HG02885 (cell line): ENCODE results near the gene DGKI.

ENCODE experiments used
- ATAC-seq: cut with Tn5 transposase; IDR thresholded peaks from one replicate; pipeline ENCODE4 v1.9.1; 2021; ENCODE audit warnings: mild to moderate bottlenecking; ENCODE audit not compliant: unreplicated experiment, poor library complexity

Gene DGKI

GRCh38 chr7:137873524-137873923 is 26.8 kb upstream of the DGKI start:
- ATAC-seq: no peak

GRCh38 chr7:137871170-137871915 is 24.6 kb upstream of the DGKI start:
- no peak for ATAC-seq

GRCh38 chr7:137870684-137871083 is 23.9 kb upstream of the DGKI start:
- ATAC-seq: no peak

- ATAC-seq: no peak
Measured at GRCh38 chr7:137870078-137870477, 23.3 kb upstream of the DGKI start.

- no peak for ATAC-seq
Measured at GRCh38 chr7:137869260-137869659, 22.5 kb upstream of the DGKI start.

GRCh38 chr7:137867289-137867688 is 20.5 kb upstream of the DGKI start:
- ATAC-seq: no peak

DNA sequence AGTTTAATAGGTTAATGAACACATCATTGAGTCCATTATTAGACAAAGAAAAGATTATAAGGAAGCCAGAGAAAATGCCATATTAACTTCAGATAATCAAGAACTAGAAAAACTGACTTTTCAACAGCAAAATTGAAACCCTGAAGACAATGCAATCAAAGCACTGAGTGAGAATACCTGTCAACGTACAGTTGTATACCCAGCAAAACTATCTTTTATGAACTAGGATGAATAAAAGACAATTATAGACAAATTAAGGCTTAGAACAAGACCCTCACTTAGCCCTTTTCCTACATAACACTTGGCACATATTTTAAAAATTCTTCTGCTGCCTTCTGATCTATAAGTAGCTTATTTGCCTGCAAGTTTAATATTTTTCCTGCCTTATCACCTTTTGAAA is 19.0 kb upstream of the DGKI start:
- ATAC-seq: no peak

- no peak for ATAC-seq
Measured at GRCh38 chr7:137862964-137863363, 16.2 kb upstream of the DGKI start.

DNA sequence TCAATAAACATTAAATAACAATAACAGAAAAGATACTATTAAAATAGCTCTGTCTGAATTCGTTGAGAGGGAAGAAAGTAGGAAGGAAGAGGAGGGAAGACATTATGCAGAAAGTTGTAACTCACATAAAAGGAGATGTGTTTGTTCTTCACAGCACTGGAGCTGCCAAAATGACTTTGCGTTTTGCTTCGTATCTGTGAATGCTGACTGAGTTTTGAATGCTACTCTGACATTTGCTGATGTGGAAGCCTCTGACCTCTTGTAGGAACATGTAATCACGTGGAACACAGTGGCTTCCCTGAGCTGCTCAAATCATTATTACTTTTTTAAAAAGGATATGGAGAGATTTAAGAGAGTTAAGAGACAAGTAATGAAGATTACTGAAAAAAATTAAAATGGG is 15.6 kb upstream of the DGKI start:
- ATAC-seq: no peak

GRCh38 chr7:137860542-137860941 is 13.8 kb upstream of the DGKI start:
- no peak for ATAC-seq

GRCh38 chr7:137853053-137853452 is 6.3 kb upstream of the DGKI start:
- ATAC-seq: no peak

DNA sequence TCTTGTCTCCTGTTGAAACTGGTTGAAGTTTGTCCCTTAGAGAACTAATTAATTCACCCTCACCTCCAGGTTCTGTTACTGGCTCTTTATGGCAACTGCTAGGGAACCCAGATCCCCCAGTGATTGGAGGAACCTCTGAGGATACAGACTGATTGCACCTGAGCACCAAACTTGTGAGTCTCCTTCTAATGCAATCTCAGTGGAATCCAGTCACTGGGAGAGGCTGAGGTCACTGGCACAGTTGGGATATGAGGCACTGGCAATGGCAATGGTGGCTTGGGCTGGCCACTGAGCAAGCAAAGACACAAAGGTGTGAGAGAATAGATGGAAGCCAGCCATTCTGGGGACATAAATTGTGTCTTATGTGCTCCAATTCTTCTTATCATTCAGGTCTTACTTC is 5.3 kb upstream of the DGKI start:
- ATAC-seq: no peak

- ATAC-seq: no peak
Measured at GRCh38 chr7:137850972-137851945, 4.5 kb upstream of the DGKI start.

- ATAC-seq: no peak
Measured at GRCh38 chr7:137850571-137850970, 3.8 kb upstream of the DGKI start.

DNA sequence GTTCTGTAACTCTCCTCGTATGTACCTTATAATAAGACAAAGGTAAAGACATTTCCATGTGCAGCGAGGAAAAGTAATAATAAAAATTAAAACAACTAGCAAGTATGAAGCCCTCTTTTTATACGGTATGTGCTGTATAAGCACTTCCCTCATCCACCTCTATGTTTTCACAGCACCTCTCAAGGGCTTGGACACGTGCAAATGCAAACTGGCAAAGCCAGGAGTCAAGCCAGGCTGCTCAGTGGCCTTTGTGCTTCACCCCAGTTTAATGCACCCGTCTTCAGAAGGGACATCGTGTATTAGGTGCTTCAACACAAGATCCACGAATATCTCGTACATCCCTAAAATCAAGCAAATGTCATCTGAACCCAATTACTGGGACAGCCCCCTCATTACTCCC is 1.3 kb upstream of the DGKI start:
- no peak for ATAC-seq

- ATAC-seq: no peak
Measured at GRCh38 chr7:137847568-137848050, 835 bp upstream of the DGKI start.

DNA sequence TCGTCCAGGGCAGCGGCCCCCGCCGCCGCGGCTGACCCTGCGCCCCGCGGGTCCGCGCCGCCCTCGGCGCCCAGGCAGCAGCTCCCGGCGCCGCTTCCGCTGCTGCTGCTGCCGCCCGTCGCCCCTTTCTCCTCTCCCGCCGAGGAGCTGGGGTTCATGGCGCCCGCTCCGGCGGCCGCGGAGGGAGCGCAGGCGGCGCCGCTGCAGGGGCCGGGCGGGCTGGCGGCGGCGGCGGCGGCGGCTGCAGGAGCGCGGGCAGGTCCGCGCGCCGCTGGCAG is 286 bp downstream of the DGKI start:
- ATAC-seq: peak; percentile 46

DNA sequence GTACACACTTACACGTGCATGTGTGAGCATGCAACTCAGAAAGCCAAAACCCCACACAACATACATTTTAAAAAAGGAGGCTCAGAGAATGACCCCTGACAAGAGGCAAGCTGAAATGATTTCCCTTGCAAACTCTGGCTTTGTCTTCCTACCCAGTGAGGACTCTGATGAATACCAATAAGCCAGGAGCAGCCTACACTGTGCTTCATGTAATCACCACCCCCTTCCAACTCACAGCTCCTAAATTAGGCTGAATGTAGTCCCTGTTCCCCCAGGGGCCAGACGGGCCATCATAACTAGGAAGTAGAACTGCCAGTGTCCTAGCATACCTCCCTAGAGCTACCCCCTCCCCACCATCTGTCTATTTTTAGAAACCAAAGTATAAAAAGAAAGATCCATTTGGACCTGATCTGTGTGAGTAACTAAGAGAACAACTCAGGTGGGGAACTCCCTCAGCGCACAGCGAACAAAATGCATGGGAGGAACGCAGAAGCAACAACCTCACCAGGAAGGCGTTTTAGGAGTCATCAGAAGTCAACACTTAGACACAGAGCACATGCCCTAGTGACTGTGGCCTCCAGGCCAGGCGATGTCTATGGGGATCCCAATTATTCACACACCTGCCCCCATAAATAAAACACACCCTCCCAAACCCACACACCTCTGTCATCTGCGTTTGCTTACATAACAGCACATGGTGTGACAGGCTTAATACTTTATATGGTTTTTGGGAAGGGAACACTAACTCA is 1.9 kb downstream of the DGKI start:
- no peak for ATAC-seq

DNA sequence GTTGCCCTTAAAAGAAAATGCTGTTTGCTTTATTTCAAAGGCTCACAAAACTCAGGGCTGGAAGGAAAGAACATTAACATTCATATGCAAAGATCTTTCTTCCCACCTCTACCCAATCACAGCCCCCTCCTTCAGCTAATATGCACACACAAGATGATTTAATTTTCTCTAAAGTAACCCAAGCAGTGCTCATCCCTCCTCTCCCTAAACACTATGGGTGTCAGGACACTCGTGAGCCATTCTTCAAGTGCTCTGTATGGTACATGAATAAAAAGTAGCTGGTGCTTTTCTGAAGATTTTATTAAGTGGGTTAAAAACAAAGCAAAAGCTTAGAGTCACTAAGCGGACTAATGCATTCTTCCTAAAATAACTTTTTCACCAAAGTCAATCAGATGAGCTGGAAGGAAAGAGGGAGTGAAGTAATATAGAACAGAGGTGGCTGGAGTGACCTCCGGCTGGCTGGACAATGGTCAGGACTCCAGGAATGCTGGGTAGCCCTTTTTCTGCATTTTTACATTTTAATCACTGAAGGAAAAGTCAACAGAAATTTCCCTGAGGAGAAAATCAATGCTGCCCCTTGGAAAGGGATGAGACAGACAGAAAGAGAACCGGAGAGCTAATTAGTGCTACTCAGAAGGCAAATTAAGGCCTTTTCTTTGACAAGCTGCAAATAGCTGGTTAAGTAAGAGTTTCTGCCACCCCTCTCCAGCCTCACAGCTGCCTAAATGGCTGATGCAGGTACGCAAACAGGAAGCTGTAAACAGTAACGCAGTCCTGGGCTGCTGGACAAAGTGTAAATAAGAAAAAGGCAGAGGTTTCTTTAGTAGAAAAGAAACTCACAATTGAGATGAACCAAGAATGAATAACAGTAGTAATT is 6.6 kb downstream of the DGKI start:
- ATAC-seq: no peak
